GM12892 (cell line): Measurements from ENCODE around the gene OR14A16.

Experiments
- POLR2A ChIP-seq: IDR thresholded peaks from 2 replicates; pipeline ENCODE4 v1.6.1; 2011; ENCODE audit warnings: low read depth, low read length, control low read depth
- POLR2AphosphoS5 ChIP-seq: IDR thresholded peaks from 2 replicates; pipeline ENCODE4 v1.6.1; 2011; ENCODE audit warnings: low read depth, low read length, control low read depth
- TAF1 ChIP-seq: IDR thresholded peaks from 2 replicates; pipeline ENCODE4 v1.6.1; 2011; ENCODE audit warnings: low read depth, mild to moderate bottlenecking, control low read depth, low read length, borderline replicate concordance

DNA sequence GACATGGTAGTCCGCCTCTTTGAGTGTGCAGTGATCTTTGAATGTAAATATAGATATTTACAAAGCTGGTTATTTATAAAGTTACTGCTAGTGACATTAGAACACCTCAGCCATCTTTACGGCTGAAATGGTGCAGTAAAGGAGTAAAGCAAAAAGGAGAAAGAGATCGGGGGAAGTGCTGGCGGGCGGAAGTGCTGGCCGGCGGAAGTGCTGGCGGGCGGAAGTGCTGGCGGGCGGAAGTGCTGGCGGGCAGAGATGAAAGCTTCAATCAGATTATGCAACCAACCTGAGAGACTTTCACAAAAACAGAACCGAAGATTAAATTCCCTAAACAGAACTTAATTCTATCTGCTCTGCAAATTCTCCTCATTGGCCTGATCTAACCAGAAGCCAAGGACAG, 1.4 kb upstream of the OR14A16 start:
- TF ChIP-seq POLR2AphosphoS5 (no peak), TAF1 (no peak), POLR2A (no peak)
